ENCODE measurements around the gene PPFIBP1.
A peak's percentile ranks its signal among the peaks of the same experiment; 100 is the strongest.
"Not testable (repeated sequence)": the region's sequence is repeated elsewhere in the genome, so short reads cannot be mapped to it uniquely, and the experiment has no call there.

The PPFIBP1 gene

DNA sequence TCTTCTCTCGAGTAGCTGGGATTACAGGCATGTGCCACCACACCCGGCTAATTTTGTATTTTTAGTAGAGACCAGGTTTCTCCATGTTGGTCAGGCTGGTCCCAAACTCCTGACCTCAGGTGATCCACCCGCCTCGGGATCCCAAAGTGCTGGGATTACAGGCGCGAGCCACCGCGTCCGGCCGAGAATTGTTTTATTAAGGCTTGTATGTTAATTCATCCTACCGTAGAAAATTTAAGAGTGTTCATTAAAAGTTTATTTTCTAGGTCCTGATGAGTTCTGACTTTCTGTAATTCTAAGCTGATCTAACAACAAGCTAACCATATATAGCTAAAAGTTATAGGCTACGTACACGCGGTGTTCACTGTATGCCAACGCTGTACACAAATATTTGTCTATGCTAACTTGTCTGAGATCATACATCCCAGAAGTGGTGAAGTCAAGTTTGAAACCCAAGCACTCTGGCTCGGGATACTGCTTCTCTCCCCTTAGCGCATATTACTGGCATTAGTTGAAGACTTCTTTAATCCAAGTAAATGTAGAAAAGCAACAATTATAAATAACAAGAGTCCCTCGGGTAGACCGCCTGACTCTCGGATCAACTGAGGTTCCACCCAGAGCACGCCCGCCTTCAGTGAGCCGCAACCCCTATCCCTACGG is 186.1 kb downstream of the PPFIBP1 start:
- Histone ChIP-seq H3K4me1 (ENCODE audit: control insufficient read depth, insufficient read depth, low read length, poor library complexity, severe bottlenecking) (no peaks in the 10 kb centered on the region), H3K9me3 (ENCODE audit: control insufficient read depth, low read length) (no peaks in the 10 kb centered on the region), H3K27ac (ENCODE audit: low read depth, low read length, severe bottlenecking) (no peak overlapping the region), H3K36me3 (ENCODE audit: control insufficient read depth, insufficient read depth, low read length) (peaks cover 26% of the 10 kb centered on the region), H3K4me3 (ENCODE audit: extremely low read depth, insufficient read depth, low read length, poor library complexity, severe bottlenecking) (peak overlapping the region; percentile 89)
- 52 to 70% methylated on average over 14 to 21 of the region's 24 CpGs for WGBS, 2 experiments (ENCODE audit: insufficient coverage in 2 of 2)

DNA sequence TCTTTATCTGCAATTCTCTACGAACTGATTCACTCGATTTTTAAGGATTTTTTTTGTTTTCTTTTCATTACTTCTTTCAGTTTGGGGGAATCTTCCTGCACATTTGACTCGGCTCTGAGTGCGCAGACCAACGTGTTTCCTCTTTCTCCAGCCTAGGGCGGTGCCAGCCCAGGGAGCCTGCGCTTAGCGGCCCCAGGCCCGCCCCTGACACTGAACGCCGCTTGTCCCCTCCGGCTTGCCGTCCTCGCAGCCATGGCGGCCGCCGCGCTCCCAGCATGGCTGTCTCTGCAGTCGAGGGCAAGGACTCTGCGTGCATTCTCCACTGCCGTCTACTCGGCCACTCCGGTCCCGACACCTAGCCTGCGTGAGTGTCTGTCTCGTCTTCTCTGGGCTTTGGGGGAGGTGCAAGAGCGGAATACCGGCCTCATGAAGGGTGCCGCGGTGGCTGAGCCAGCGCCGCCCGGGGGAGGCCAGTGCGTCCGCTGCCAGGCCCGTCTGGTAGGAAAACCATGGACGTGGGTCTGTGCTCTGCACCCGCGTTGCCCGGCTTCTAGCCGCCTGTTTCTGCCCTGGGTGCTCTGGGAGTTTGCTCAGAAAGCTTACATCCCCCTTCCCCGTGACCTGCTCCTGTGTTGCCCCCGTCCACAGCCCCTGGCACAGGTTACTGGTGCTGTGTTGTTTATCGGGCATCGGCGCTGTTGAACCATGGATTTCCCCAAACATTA is 186.7 kb downstream of the PPFIBP1 start, which contains the start of gene MRPS35:
TSS of gene MRPS35 (plus strand) at position 241 of the 725 bp plus-strand sequence. CDS start at position 253, 12 bp downstream.
- WGBS, 2 experiments (ENCODE audit: insufficient coverage in 2 of 2) = 0% methylated on average over 42 to 44 of the region's 46 CpGs
- H3K9me3 ChIP-seq (ENCODE audit: control insufficient read depth, low read length) = no peaks in the 10 kb centered on the region
- peak within 1 kb of the TSS; percentile 89 for H3K4me3 ChIP-seq (ENCODE audit: extremely low read depth, insufficient read depth, low read length, poor library complexity, severe bottlenecking)
- H3K4me1 ChIP-seq (ENCODE audit: control insufficient read depth, insufficient read depth, low read length, poor library complexity, severe bottlenecking) = no peaks in the 10 kb centered on the region
- peaks cover 33% of the 10 kb centered on the region for H3K36me3 ChIP-seq (ENCODE audit: control insufficient read depth, insufficient read depth, low read length)
- peak within 1 kb of the TSS; percentile 72 for H3K27ac ChIP-seq (ENCODE audit: low read depth, low read length, severe bottlenecking)

DNA sequence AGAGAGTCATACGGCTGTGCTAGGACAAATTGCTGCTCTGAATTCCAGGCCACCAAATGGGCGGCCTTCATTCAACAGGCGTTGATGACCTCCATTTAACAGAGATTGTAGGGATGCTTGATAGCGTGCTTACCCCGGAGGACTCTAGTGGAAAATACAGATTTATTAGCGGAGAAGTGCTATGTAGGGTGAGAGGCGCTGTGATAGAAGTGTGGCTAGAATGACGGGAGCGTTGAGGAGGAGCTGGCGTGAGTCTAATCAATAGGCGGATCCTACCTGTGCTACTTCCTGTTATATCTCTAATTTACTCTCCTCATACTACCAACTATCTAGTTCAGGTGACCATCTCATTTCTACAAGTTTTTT is 187.3 kb downstream of the PPFIBP1 start:
- Histone ChIP-seq H3K27ac (ENCODE audit: low read depth, low read length, severe bottlenecking) (peak overlapping the region; percentile 72), H3K4me1 (ENCODE audit: control insufficient read depth, insufficient read depth, low read length, poor library complexity, severe bottlenecking) (no peaks in the 10 kb centered on the region), H3K4me3 (ENCODE audit: extremely low read depth, insufficient read depth, low read length, poor library complexity, severe bottlenecking) (peak overlapping the region; percentile 89), H3K36me3 (ENCODE audit: control insufficient read depth, insufficient read depth, low read length) (peaks cover 39% of the 10 kb centered on the region), H3K9me3 (ENCODE audit: control insufficient read depth, low read length) (no peaks in the 10 kb centered on the region)
- WGBS, 2 experiments (ENCODE audit: insufficient coverage in 2 of 2) = 1 to 3% methylated on average over 9 to 10 of the region's 11 CpGs

DNA sequence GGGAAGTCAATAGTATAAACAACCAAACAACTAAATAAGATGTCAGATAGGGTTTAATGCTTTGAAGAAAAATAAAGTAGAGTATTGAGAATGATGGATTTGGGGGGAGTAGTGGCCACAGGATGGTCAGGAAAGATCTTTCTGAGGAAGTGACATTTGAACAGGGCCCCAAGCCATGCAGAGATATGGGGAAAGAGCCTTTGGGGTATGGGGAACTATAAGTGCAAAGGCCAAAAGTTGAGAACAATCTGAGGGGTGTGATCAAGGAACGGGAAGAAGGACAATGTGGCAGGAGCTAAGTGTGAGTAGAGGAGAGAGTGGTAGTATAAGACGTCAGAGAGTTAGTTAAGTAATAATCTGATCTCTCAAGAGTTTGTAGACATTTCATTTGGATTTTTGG is 188.0 kb downstream of the PPFIBP1 start:
- Histone ChIP-seq H3K4me1 (ENCODE audit: control insufficient read depth, insufficient read depth, low read length, poor library complexity, severe bottlenecking) (no peaks in the 10 kb centered on the region), H3K36me3 (ENCODE audit: control insufficient read depth, insufficient read depth, low read length) (peaks cover 45% of the 10 kb centered on the region), H3K9me3 (ENCODE audit: control insufficient read depth, low read length) (no peaks in the 10 kb centered on the region), H3K27ac (ENCODE audit: low read depth, low read length, severe bottlenecking) (no peak overlapping the region), H3K4me3 (ENCODE audit: extremely low read depth, insufficient read depth, low read length, poor library complexity, severe bottlenecking) (peak overlapping the region; percentile 89)
- 97 to 100% methylated on average over 2 of the region's 2 CpGs for WGBS, 2 experiments (ENCODE audit: insufficient coverage in 2 of 2)

DNA sequence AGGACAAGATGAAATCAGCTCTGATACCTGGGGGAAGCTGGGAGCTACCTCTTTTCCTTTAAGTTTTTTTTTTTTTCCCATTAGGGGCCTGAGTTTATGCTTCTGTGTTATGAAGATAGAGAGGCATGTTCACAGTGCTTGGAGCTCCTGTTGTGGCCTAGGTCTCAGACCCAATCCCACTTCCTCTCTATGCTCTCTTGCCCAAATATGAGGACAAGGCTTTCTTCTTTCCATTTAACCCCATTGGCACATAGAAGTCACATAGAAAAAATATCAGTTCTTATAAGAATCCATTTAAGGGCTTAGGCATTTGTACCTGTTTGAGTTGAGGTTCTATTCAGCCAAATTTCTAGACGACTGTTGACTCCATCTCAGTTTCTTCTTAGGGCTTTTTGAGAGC is 199.2 kb downstream of the PPFIBP1 start:
- peaks cover 70% of the 10 kb centered on the region for H3K36me3 ChIP-seq (ENCODE audit: control insufficient read depth, insufficient read depth, low read length)
- WGBS, 2 experiments (ENCODE audit: insufficient coverage in 2 of 2) = 100% methylated on average over 1 of the region's 1 CpG; no CpG with 5 or more reads in 1 of the 2 experiments
- H3K9me3 ChIP-seq (ENCODE audit: control insufficient read depth, low read length) = no peaks in the 10 kb centered on the region
- no peak overlapping the region for H3K4me3 ChIP-seq (ENCODE audit: extremely low read depth, insufficient read depth, low read length, poor library complexity, severe bottlenecking)
- no peak overlapping the region for H3K27ac ChIP-seq (ENCODE audit: low read depth, low read length, severe bottlenecking)
- H3K4me1 ChIP-seq (ENCODE audit: control insufficient read depth, insufficient read depth, low read length, poor library complexity, severe bottlenecking) = no peaks in the 10 kb centered on the region

DNA sequence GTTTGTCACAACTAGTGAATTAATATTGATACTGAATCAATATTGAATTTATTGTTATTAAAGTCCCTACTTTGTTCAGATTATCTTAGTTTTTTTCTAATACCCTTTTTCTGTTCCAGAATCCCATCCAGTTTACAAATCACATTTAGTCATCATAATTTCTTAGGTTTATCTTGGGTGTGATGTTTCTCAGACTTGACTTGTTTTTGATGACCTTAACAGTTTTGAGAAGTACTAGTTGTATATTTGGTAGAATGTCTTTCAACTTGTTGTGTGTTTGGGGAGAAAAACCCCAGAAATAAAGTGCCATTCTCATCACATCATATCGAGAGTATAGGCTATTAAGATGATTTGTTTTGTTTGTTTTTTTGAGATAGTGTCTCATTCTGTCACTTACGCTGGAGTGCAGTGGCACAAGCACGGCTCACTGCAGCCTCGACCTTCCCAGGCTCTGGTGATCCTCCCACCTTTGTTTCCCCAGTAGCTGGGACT is 206.1 kb downstream of the PPFIBP1 start:
- Histone ChIP-seq H3K4me3 (ENCODE audit: extremely low read depth, insufficient read depth, low read length, poor library complexity, severe bottlenecking) (no peak overlapping the region), H3K36me3 (ENCODE audit: control insufficient read depth, insufficient read depth, low read length) (peaks cover 53% of the 10 kb centered on the region), H3K27ac (ENCODE audit: low read depth, low read length, severe bottlenecking) (no peak overlapping the region), H3K4me1 (ENCODE audit: control insufficient read depth, insufficient read depth, low read length, poor library complexity, severe bottlenecking) (no peaks in the 10 kb centered on the region), H3K9me3 (ENCODE audit: control insufficient read depth, low read length) (no peaks in the 10 kb centered on the region)
- 91 to 100% methylated on average over 3 to 4 of the region's 4 CpGs for WGBS, 2 experiments (ENCODE audit: insufficient coverage in 2 of 2)

DNA sequence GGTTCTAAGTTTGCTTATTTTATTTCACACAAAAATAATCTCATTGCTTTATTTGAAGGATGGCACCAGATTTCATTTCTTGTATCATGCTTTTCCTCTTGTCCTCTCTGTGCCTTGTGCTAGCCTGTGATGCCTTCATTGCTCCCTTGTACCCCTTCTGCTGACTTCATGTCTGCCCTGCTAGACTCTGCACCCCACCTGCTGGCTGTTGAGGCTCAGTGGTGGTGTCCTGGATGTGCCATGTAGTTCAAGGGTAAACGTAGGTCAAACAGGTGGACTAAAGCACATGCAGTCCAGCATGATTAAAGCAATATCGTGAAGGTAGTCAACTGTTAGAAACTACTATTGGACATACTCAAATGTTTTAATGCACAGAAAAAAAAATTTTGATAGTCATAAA is 208.3 kb downstream of the PPFIBP1 start:
- no peaks in the 10 kb centered on the region for H3K9me3 ChIP-seq (ENCODE audit: control insufficient read depth, low read length)
- no CpG with 5 or more reads among the region's 2 CpGs for WGBS, 2 experiments (ENCODE audit: insufficient coverage in 2 of 2)
- H3K4me1 ChIP-seq (ENCODE audit: control insufficient read depth, insufficient read depth, low read length, poor library complexity, severe bottlenecking) = no peaks in the 10 kb centered on the region
- H3K27ac ChIP-seq (ENCODE audit: low read depth, low read length, severe bottlenecking) = no peak overlapping the region
- peaks cover 45% of the 10 kb centered on the region for H3K36me3 ChIP-seq (ENCODE audit: control insufficient read depth, insufficient read depth, low read length)
- H3K4me3 ChIP-seq (ENCODE audit: extremely low read depth, insufficient read depth, low read length, poor library complexity, severe bottlenecking) = no peak overlapping the region

DNA sequence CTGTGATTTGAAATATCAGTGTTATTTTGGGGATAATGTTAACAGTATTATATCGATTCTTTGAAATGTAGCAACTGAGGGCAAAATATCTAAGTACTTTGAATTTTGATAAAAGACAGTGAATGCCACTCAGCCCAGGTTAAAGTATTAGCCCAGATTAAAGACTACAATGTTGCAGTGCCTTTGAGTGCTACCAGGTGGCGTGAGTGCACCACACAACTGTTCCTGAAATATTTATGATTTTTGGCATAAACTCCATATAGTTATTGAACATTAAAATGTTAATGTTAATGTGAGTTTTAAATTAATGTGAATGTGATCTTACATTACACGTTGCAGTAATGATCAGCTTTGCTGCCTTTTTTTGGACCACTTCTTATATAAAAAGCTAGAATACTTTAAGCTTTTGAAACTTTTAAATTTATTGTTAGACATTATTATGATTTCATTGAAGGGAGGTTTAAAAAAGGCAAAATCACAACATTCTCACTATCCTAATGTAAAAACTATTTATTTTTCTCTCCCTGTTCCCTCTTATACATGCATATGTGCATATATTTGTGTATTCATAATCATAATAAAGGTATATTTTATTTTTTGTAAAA is 209.1 kb downstream of the PPFIBP1 start:
- H3K4me1 ChIP-seq (ENCODE audit: control insufficient read depth, insufficient read depth, low read length, poor library complexity, severe bottlenecking) = no peaks in the 10 kb centered on the region
- no CpG with 5 or more reads among the region's 3 CpGs for WGBS, 2 experiments (ENCODE audit: insufficient coverage in 2 of 2)
- no peak overlapping the region for H3K27ac ChIP-seq (ENCODE audit: low read depth, low read length, severe bottlenecking)
- H3K4me3 ChIP-seq (ENCODE audit: extremely low read depth, insufficient read depth, low read length, poor library complexity, severe bottlenecking) = no peak overlapping the region
- no peaks in the 10 kb centered on the region for H3K9me3 ChIP-seq (ENCODE audit: control insufficient read depth, low read length)
- H3K36me3 ChIP-seq (ENCODE audit: control insufficient read depth, insufficient read depth, low read length) = peaks cover 38% of the 10 kb centered on the region

DNA sequence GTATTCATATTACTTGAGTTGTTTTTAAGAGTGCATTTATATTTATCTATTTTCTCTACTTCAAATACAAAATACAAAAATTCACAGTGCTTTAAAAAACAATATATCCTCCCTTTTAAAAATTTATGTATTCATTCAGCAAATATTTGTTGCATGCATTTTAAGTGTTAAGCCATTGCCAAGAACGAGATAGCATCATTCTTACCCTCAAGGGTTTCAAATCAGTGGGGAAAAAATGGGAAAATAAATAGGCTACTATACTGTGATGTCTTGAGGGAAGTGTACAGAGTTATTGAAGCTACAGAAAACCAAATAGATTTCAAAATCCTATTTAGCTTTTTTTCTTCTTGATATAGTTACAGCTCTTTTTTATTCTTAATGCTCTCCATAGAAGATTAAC is 209.8 kb downstream of the PPFIBP1 start:
- H3K27ac ChIP-seq (ENCODE audit: low read depth, low read length, severe bottlenecking) = no peak overlapping the region
- H3K9me3 ChIP-seq (ENCODE audit: control insufficient read depth, low read length) = no peaks in the 10 kb centered on the region
- WGBS, 2 experiments (ENCODE audit: insufficient coverage in 2 of 2) = no CpG with 5 or more reads among the region's 1 CpG
- no peaks in the 10 kb centered on the region for H3K4me1 ChIP-seq (ENCODE audit: control insufficient read depth, insufficient read depth, low read length, poor library complexity, severe bottlenecking)
- H3K4me3 ChIP-seq (ENCODE audit: extremely low read depth, insufficient read depth, low read length, poor library complexity, severe bottlenecking) = no peak overlapping the region
- peaks cover 40% of the 10 kb centered on the region for H3K36me3 ChIP-seq (ENCODE audit: control insufficient read depth, insufficient read depth, low read length)

DNA sequence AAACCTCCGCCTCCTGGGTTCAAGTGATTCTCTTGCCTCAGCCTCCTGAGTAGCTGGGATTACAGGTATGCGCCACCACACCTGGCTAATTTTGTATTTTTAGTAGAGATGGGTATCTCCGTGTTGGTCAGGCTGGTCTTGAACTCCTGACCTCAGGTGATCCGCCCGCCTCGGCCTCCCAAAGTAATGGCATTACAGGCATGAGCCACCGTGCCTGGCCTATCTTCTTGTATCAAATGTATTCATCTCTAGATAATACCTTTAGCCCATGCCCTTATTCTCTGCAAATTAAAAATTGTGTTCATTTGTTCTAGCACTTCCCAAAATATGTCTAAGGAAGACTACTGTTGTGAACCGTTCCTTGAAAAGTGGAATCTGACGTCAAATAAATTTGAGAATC is 210.3 kb downstream of the PPFIBP1 start:
- not testable (repeated sequence) for H3K9me3 ChIP-seq (ENCODE audit: control insufficient read depth, low read length); H3K27ac ChIP-seq (ENCODE audit: low read depth, low read length, severe bottlenecking); H3K4me3 ChIP-seq (ENCODE audit: extremely low read depth, insufficient read depth, low read length, poor library complexity, severe bottlenecking); H3K4me1 ChIP-seq (ENCODE audit: control insufficient read depth, insufficient read depth, low read length, poor library complexity, severe bottlenecking)
- 100% methylated on average over 2 to 4 of the region's 9 CpGs for WGBS, 2 experiments (ENCODE audit: insufficient coverage in 2 of 2)
- H3K36me3 ChIP-seq (ENCODE audit: control insufficient read depth, insufficient read depth, low read length) = peaks cover 46% of the 10 kb centered on the region
